WTC11 (cell line): Measurements from ENCODE around the gene ADAMTS7. TPM values are rescaled to one million over a fixed set of nuclear protein-coding genes. Genes with fewer than 3 reads are reported as not detected.

ENCODE experiments used
- ATAC-seq: fragments of 200-7000 bp; cut with Tn5 transposase; 2 replicates; pipeline ENCODE4 v1.10.0; 2021; ENCODE audit warnings: mild to moderate bottlenecking, moderate library complexity
- CTCF ChIA-PET: fragments of 300-600 bp; sonication (Branson Sonifier 250); formaldehyde crosslinking; loops from one replicate; lab custom pipeline; 2021; ENCODE audit warnings: antibody characterized with exemption; lab: Charles Lee
- POLR2A ChIA-PET: fragments of 350-600 bp; sonication (Branson Sonifier 250); formaldehyde crosslinking; loops from one replicate; lab custom pipeline; 2021; ENCODE audit warnings: antibody characterized with exemption; lab: Charles Lee
- DNase-seq: peaks from one replicate; pipeline ENCODE4 v3.0.0; 2021; ENCODE audit warnings: low spot score
- H3K27ac Mint-ChIP-seq: 2 replicates; pipeline ENCODE4 v1.8.0; 2021; ENCODE audit warnings: mixed read lengths
- H3K27me3 Mint-ChIP-seq: 2 replicates; pipeline ENCODE4 v1.8.0; 2021; ENCODE audit warnings: low read depth, mild to moderate bottlenecking, moderate library complexity, mixed read lengths
- H3K36me3 Mint-ChIP-seq: 2 replicates; pipeline ENCODE4 v1.8.0; 2021; ENCODE audit warnings: mixed read lengths
- H3K4me1 Mint-ChIP-seq: 2 replicates; pipeline ENCODE4 v1.8.0; 2022; ENCODE audit warnings: mixed read lengths
- H3K4me3 Mint-ChIP-seq: 2 replicates; pipeline ENCODE4 v1.8.0; 2021; ENCODE audit warnings: mild to moderate bottlenecking, moderate library complexity, mixed read lengths
- H3K9me3 Mint-ChIP-seq: 2 replicates; pipeline ENCODE4 v1.8.0; 2021; ENCODE audit warnings: mixed read lengths
- ATF1 ChIP-seq: sonication (generic); formaldehyde crosslinking; IDR thresholded peaks from 2 replicates; pipeline ENCODE4 v1.8.1; 2023; ENCODE audit warnings: mild to moderate bottlenecking, moderate library complexity, missing genetic modification reagents
- ATF3 ChIP-seq: sonication (generic); formaldehyde crosslinking; conservative IDR thresholded peaks from 2 replicates; pipeline ENCODE4 v1.8.1; 2022; ENCODE audit warnings: mild to moderate bottlenecking, missing genetic modification reagents
- ETV6 ChIP-seq: sonication (generic); formaldehyde crosslinking; IDR thresholded peaks from 2 replicates; pipeline ENCODE4 v1.8.1; 2022; ENCODE audit warnings: mild to moderate bottlenecking, missing genetic modification reagents
- FOXK1 ChIP-seq: sonication (generic); formaldehyde crosslinking; IDR thresholded peaks from 2 replicates; pipeline ENCODE4 v1.8.0; 2022; ENCODE audit warnings: mild to moderate bottlenecking, moderate library complexity, missing genetic modification reagents
- MXD4 ChIP-seq: fragments of 250-450 bp; sonication (Bioruptor Pico); IDR thresholded peaks from 2 replicates; pipeline ENCODE4 v1.8.0; 2021; ENCODE audit warnings: mild to moderate bottlenecking, moderate library complexity, borderline replicate concordance
- NR1H2 ChIP-seq: sonication (generic); formaldehyde crosslinking; IDR thresholded peaks from 2 replicates; pipeline ENCODE4 v1.9.0; 2021; ENCODE audit warnings: mild to moderate bottlenecking, moderate library complexity, missing genetic modification reagents
- NR2C2 ChIP-seq: sonication (generic); formaldehyde crosslinking; IDR thresholded peaks from 2 replicates; pipeline ENCODE4 v1.8.0; 2022; ENCODE audit warnings: mild to moderate bottlenecking, missing genetic modification reagents
- PRRX2 ChIP-seq: fragments of 250-450 bp; sonication (Bioruptor Pico); IDR thresholded peaks from 2 replicates; pipeline ENCODE4 v1.8.0; 2021; ENCODE audit warnings: mild to moderate bottlenecking
- SMAD3 ChIP-seq: sonication (generic); formaldehyde crosslinking; IDR thresholded peaks from 2 replicates; pipeline ENCODE4 v1.8.0; 2022; ENCODE audit warnings: missing genetic modification reagents, mild to moderate bottlenecking, borderline replicate concordance
- TEAD1 ChIP-seq: sonication (generic); formaldehyde crosslinking; IDR thresholded peaks from 2 replicates; pipeline ENCODE4 v1.8.0; 2022; ENCODE audit warnings: mild to moderate bottlenecking, missing genetic modification reagents
- TEAD4 ChIP-seq: sonication (generic); formaldehyde crosslinking; IDR thresholded peaks from 2 replicates; pipeline ENCODE4 v1.8.0; 2022; ENCODE audit warnings: mild to moderate bottlenecking, missing genetic modification reagents
- ZNF121 ChIP-seq: sonication (generic); formaldehyde crosslinking; IDR thresholded peaks from 2 replicates; pipeline ENCODE4 v1.8.0; 2023; ENCODE audit warnings: missing genetic modification reagents
- ZNF219 ChIP-seq: sonication (generic); formaldehyde crosslinking; IDR thresholded peaks from 2 replicates; pipeline ENCODE4 v1.8.0; 2023; ENCODE audit warnings: missing genetic modification reagents, mild to moderate bottlenecking, borderline replicate concordance
- ZNF423 ChIP-seq: fragments of 250-450 bp; sonication (Bioruptor Pico); IDR thresholded peaks from 2 replicates; pipeline ENCODE4 v2.1.2; 2022; ENCODE audit warnings: mild to moderate bottlenecking, moderate library complexity
- ZNF425 ChIP-seq: fragments of 250-450 bp; sonication (Bioruptor Pico); conservative IDR thresholded peaks from 2 replicates; pipeline ENCODE4 v1.9.0; 2021; ENCODE audit warnings: mild to moderate bottlenecking
- total RNA-seq: library from RNA; stranded (reverse); gene quantifications from 3 replicates; pipeline ENCODE4 v1.2.3, GENCODE V29; 2021
- TF ChIP-seq, protein P1 (sequence below): sonication (generic); formaldehyde crosslinking; IDR thresholded peaks from 2 replicates; pipeline ENCODE4 v1.8.0; 2023; ENCODE audit warnings: missing genetic modification reagents
- TF ChIP-seq, protein P2 (sequence below): sonication (generic); formaldehyde crosslinking; IDR thresholded peaks from 2 replicates; pipeline ENCODE4 v1.8.0; 2022; ENCODE audit warnings: mild to moderate bottlenecking, missing genetic modification reagents
- TF ChIP-seq, protein P3 (sequence below): sonication (generic); formaldehyde crosslinking; IDR thresholded peaks from 2 replicates; pipeline ENCODE4 v1.8.1; 2022; ENCODE audit warnings: low read depth, mild to moderate bottlenecking, moderate library complexity, missing genetic modification reagents, borderline replicate concordance
- TF ChIP-seq, protein P4 (sequence below): sonication (generic); formaldehyde crosslinking; IDR thresholded peaks from 2 replicates; pipeline ENCODE4 v1.8.1; 2023; ENCODE audit warnings: mild to moderate bottlenecking, moderate library complexity, missing genetic modification reagents
- TF ChIP-seq, protein P5 (sequence below): sonication (generic); formaldehyde crosslinking; IDR thresholded peaks from 2 replicates; pipeline ENCODE4 v1.8.1; 2023; ENCODE audit warnings: mild to moderate bottlenecking, missing genetic modification reagents
- TF ChIP-seq, protein P6 (sequence below): sonication (generic); formaldehyde crosslinking; IDR thresholded peaks from 2 replicates; pipeline ENCODE4 v1.8.0; 2022; ENCODE audit warnings: missing genetic modification reagents

ADAMTS7 gene
- total RNA-seq, 1 experiment from 2014 or later = 70.3 TPM

DNA sequence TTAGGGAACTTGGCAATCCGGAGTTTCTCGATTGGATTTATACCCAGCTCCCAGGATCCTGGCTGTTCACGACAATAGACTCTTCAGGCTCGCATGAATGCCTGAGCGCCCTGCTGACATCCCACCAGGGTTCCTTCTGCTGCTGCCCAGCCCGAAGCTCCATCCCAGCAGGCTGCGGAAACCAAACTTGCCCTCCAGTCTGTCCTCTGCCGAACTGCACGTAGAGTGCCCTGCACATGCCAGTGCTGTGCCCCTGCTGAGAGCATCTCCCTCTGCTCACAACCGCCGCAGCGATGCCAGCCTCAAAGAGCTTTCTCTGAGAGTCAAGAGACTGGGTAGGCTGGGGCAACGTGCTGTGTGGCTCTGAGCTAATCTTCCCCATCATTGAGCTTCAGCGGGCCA is 6.9 kb downstream of the ADAMTS7 start:
- ChIA-PET CTCF (interaction anchor here (0.6 to 1.5 kb wide), 15 partner anchors 9 to 203 kb away, joined by 3 to 4 read pairs (median 3); partner anchors contain the start of gene MORF4L1), POLR2A (interaction anchor here (0.6 kb wide), 1 partner anchor 120 kb away, joined by 3 read pairs; no protein-coding TSS in a partner anchor)
- ATAC-seq (peak; percentile 54), DNase-seq (peak; percentile 47)
- peaks cover 3% of the 10 kb centered on the region for H3K36me3 Mint-ChIP-seq
- H3K4me3 Mint-ChIP-seq = peak overlapping the region; percentile 29
- TF ChIP-seq ZNF219 (CRISPR knock-in tag) (no peak), MXD4 (CRISPR knock-in tag) (no peak), ATF3 (CRISPR knock-in tag) (no peak), ZNF425 (CRISPR knock-in tag) (no peak), TEAD1 (CRISPR knock-in tag) (peak; percentile 60; the same call in 1 of the 2 replicates), NR2C2 (CRISPR knock-in tag) (no peak), FOXK1 (CRISPR knock-in tag) (no peak), PRRX2 (CRISPR knock-in tag) (no peak), ZNF423 (CRISPR knock-in tag) (peak; percentile 92), ETV6 (CRISPR knock-in tag) (no peak), SMAD3 (no peak), TEAD4 (CRISPR knock-in tag) (no peak), ATF1 (CRISPR knock-in tag) (no peak), NR1H2 (CRISPR knock-in tag) (no peak), ZNF121 (CRISPR knock-in tag) (0 out of 2 replicates have a peak, but pooled peaks have one; percentile 18)
- TF ChIP-seq, protein P1, sequence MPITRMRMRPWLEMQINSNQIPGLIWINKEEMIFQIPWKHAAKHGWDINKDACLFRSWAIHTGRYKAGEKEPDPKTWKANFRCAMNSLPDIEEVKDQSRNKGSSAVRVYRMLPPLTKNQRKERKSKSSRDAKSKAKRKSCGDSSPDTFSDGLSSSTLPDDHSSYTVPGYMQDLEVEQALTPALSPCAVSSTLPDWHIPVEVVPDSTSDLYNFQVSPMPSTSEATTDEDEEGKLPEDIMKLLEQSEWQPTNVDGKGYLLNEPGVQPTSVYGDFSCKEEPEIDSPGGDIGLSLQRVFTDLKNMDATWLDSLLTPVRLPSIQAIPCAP (CRISPR knock-in tag) = no peak
- TF ChIP-seq, protein P2, sequence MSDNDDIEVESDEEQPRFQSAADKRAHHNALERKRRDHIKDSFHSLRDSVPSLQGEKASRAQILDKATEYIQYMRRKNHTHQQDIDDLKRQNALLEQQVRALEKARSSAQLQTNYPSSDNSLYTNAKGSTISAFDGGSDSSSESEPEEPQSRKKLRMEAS (CRISPR knock-in tag) = no peak
- TF ChIP-seq, protein P3, sequence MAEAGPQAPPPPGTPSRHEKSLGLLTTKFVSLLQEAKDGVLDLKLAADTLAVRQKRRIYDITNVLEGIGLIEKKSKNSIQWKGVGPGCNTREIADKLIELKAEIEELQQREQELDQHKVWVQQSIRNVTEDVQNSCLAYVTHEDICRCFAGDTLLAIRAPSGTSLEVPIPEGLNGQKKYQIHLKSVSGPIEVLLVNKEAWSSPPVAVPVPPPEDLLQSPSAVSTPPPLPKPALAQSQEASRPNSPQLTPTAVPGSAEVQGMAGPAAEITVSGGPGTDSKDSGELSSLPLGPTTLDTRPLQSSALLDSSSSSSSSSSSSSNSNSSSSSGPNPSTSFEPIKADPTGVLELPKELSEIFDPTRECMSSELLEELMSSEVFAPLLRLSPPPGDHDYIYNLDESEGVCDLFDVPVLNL = no peak
- TF ChIP-seq, protein P4, sequence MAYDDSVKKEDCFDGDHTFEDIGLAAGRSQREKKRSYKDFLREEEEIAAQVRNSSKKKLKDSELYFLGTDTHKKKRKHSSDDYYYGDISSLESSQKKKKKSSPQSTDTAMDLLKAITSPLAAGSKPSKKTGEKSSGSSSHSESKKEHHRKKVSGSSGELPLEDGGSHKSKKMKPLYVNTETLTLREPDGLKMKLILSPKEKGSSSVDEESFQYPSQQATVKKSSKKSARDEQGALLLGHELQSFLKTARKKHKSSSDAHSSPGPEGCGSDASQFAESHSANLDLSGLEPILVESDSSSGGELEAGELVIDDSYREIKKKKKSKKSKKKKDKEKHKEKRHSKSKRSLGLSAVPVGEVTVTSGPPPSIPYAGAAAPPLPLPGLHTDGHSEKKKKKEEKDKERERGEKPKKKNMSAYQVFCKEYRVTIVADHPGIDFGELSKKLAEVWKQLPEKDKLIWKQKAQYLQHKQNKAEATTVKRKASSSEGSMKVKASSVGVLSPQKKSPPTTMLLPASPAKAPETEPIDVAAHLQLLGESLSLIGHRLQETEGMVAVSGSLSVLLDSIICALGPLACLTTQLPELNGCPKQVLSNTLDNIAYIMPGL = no peak
- TF ChIP-seq, protein P5, sequence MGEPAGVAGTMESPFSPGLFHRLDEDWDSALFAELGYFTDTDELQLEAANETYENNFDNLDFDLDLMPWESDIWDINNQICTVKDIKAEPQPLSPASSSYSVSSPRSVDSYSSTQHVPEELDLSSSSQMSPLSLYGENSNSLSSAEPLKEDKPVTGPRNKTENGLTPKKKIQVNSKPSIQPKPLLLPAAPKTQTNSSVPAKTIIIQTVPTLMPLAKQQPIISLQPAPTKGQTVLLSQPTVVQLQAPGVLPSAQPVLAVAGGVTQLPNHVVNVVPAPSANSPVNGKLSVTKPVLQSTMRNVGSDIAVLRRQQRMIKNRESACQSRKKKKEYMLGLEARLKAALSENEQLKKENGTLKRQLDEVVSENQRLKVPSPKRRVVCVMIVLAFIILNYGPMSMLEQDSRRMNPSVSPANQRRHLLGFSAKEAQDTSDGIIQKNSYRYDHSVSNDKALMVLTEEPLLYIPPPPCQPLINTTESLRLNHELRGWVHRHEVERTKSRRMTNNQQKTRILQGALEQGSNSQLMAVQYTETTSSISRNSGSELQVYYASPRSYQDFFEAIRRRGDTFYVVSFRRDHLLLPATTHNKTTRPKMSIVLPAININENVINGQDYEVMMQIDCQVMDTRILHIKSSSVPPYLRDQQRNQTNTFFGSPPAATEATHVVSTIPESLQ (CRISPR knock-in tag) = no peak
- TF ChIP-seq, protein P6, sequence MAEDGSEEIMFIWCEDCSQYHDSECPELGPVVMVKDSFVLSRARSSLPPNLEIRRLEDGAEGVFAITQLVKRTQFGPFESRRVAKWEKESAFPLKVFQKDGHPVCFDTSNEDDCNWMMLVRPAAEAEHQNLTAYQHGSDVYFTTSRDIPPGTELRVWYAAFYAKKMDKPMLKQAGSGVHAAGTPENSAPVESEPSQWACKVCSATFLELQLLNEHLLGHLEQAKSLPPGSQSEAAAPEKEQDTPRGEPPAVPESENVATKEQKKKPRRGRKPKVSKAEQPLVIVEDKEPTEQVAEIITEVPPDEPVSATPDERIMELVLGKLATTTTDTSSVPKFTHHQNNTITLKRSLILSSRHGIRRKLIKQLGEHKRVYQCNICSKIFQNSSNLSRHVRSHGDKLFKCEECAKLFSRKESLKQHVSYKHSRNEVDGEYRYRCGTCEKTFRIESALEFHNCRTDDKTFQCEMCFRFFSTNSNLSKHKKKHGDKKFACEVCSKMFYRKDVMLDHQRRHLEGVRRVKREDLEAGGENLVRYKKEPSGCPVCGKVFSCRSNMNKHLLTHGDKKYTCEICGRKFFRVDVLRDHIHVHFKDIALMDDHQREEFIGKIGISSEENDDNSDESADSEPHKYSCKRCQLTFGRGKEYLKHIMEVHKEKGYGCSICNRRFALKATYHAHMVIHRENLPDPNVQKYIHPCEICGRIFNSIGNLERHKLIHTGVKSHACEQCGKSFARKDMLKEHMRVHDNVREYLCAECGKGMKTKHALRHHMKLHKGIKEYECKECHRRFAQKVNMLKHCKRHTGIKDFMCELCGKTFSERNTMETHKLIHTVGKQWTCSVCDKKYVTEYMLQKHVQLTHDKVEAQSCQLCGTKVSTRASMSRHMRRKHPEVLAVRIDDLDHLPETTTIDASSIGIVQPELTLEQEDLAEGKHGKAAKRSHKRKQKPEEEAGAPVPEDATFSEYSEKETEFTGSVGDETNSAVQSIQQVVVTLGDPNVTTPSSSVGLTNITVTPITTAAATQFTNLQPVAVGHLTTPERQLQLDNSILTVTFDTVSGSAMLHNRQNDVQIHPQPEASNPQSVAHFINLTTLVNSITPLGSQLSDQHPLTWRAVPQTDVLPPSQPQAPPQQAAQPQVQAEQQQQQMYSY (CRISPR knock-in tag) = no peak
- peaks cover 46% of the 10 kb centered on the region for H3K4me1 Mint-ChIP-seq
- peak overlapping the region; percentile 69; the same call in 1 of the 2 replicates for H3K27ac Mint-ChIP-seq
- H3K9me3 Mint-ChIP-seq = no peaks in the 10 kb centered on the region
- H3K27me3 Mint-ChIP-seq = peaks cover 5% of the 10 kb centered on the region
